GM12864 (cell line): ENCODE measurements around the gene PCBP3.
"Not testable (repeated sequence)": the region's sequence is repeated elsewhere in the genome, so short reads cannot be mapped to it uniquely, and the experiment has no call there.

Experiments used
- DNase-seq: peaks from one replicate; pipeline ENCODE4 v3.0.0-alpha.2; 2011; ENCODE audit warnings: low read depth
- H3K4me3 ChIP-seq: 2 replicates; pipeline ENCODE4 v1.5.1; 2011; ENCODE audit warnings: mild to moderate bottlenecking, low read depth, low read length, control low read depth
- TF ChIP-seq, protein P1 (sequence below): IDR thresholded peaks from 2 replicates; pipeline ENCODE4 v1.5.1; 2011; ENCODE audit warnings: low read depth, mild to moderate bottlenecking, moderate library complexity, low read length, control low read depth, inconsistent platforms; ENCODE audit errors: missing control alignments

The PCBP3 gene

DNA sequence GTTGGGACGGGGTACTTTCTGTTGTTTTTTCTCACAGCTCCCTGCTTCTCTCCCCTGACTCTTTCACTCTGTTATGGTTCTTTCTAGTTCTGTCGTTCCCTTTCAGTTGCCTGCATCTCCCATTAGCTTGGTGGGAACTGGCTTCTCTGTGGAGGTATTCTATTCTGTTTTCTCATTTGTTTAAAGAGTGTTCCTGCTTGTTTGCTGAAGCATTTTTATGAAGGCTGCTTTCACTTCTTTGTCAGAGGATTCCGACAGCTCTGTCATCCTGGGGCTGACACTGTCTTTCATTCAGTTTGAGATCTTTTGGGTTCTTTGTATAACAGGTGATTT lies 242.0 kb downstream of the PCBP3 start:
- TF ChIP-seq, protein P1, sequence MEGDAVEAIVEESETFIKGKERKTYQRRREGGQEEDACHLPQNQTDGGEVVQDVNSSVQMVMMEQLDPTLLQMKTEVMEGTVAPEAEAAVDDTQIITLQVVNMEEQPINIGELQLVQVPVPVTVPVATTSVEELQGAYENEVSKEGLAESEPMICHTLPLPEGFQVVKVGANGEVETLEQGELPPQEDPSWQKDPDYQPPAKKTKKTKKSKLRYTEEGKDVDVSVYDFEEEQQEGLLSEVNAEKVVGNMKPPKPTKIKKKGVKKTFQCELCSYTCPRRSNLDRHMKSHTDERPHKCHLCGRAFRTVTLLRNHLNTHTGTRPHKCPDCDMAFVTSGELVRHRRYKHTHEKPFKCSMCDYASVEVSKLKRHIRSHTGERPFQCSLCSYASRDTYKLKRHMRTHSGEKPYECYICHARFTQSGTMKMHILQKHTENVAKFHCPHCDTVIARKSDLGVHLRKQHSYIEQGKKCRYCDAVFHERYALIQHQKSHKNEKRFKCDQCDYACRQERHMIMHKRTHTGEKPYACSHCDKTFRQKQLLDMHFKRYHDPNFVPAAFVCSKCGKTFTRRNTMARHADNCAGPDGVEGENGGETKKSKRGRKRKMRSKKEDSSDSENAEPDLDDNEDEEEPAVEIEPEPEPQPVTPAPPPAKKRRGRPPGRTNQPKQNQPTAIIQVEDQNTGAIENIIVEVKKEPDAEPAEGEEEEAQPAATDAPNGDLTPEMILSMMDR, result no peak
- DNase-seq, result no peak
- H3K4me3 ChIP-seq, result no peak overlapping the region

DNA sequence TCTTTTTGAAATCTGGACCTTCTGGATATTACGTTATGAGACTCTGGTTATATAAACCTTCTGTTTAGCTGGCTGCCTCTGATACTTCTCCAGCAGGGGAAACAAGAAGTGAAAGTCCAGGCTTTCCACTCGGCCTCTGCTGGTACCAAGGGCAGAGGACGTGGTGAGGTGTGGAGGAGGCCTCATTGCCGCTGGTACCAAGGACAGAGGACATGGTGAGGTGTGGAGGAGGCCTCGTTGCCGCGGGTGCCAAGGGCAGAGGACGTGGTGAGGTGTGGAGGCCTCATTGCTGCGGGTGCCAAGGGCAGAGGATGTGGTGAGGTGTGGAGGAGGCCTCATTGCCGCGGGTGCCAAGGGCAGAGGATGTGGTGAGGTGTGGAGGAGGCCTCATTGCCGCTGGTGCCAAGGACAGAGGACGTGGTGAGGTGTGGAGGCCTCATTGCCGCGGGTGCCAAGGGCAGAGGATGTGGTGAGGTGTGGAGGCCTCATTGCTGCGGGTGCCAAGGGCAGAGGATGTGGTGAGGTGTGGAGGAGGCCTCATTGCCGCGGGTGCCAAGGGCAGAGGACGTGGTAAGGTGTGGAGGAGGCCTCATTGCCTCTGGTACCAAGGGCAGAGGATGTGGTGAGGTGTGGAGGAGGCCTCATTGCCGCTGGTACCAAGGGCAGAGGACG lies 242.5 kb downstream of the PCBP3 start:
- H3K4me3 ChIP-seq, DNase-seq: not testable (repeated sequence)

- TF ChIP-seq, protein P1, result no peak
- no peak for DNase-seq
- no peak overlapping the region for H3K4me3 ChIP-seq
Measured at GRCh38 chr21:45886610-45887026, 243.1 kb downstream of the PCBP3 start.

- no peak for DNase-seq
- TF ChIP-seq, protein P1, result no peak
- H3K4me3 ChIP-seq, result no peak overlapping the region
Measured at GRCh38 chr21:45887120-45887611, 243.6 kb downstream of the PCBP3 start.

GRCh38 chr21:45887788-45888187 lies 244.3 kb downstream of the PCBP3 start:
- no peak for DNase-seq

DNA sequence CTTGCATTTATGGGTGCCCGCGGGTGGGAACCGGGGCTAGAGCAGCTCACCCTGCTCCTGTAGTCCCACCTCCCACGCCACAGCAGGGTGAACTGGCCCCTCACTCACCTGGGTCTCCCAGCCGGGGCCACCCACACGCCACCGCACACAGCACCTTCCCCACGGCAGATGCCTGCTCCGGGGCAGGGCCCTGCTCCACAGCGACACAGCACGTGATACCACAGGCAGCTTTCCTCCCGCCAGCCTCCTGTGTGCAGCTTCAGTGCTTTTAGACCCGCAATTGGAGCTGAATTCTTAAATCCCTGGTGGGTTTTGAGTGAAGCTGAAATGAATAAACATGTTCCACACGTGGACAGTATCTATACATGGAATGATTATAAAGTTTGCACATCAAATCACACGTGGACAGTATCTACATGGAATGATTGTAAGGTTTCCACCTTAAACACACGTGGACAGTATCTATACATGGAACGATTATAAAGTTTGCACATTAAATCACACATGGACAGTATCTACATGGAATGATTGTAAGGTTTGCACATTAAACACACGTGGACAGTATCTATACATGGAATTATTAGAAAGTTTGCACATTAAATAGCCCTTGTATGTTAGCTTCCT lies 245.0 kb downstream of the PCBP3 start:
- no peak overlapping the region for H3K4me3 ChIP-seq
- no peak for DNase-seq
- TF ChIP-seq, protein P1, result no peak

More at GRCh38 chr21:45887788-45888187, 244.3 kb downstream of the PCBP3 start:
- no peak overlapping the region for H3K4me3 ChIP-seq
- TF ChIP-seq, protein P1, result no peak

GRCh38 chr21:45889256-45889655 lies 245.7 kb downstream of the PCBP3 start:
- TF ChIP-seq, protein P1, result no peak
- H3K4me3 ChIP-seq, result no peak overlapping the region
- DNase-seq, result no peak
